VCaP (cell line): ENCODE measurements around the gene PLEKHG3.

ENCODE experiments used
- H3K27ac ChIP-seq: fragments of 450-650 bp; 2 replicates; pipeline ENCODE4 v1.5.1; 2017
- CTCF ChIP-seq: fragments of 450-650 bp; conservative IDR thresholded peaks from 2 replicates; pipeline ENCODE4 v1.5.1; 2017; ENCODE audit warnings: mild to moderate bottlenecking, moderate library complexity

Gene PLEKHG3

GRCh38 chr14:64752909-64753308 lies 48.7 kb downstream of the PLEKHG3 start:
- no peak for TF ChIP-seq CTCF

GRCh38 chr14:64753374-64753773 lies 49.1 kb downstream of the PLEKHG3 start:
- no peak overlapping the region for H3K27ac ChIP-seq
- TF ChIP-seq CTCF: no peak

More at GRCh38 chr14:64752909-64753308, 48.7 kb downstream of the PLEKHG3 start:
- no peak overlapping the region for H3K27ac ChIP-seq

- TF ChIP-seq CTCF: no peak
- no peak overlapping the region for H3K27ac ChIP-seq
Observed at GRCh38 chr14:64753999-64754398, 49.8 kb downstream of the PLEKHG3 start.

- no peak for TF ChIP-seq CTCF
Observed at GRCh38 chr14:64754685-64755084, 50.5 kb downstream of the PLEKHG3 start.

GRCh38 chr14:64755781-64756221 lies 51.6 kb downstream of the PLEKHG3 start:
- no peak overlapping the region for H3K27ac ChIP-seq
- TF ChIP-seq CTCF: no peak

More at GRCh38 chr14:64754685-64755084, 50.5 kb downstream of the PLEKHG3 start:
- no peak overlapping the region for H3K27ac ChIP-seq

- no peak for TF ChIP-seq CTCF
- H3K27ac ChIP-seq: no peak overlapping the region
Observed at GRCh38 chr14:64756712-64757111, 52.5 kb downstream of the PLEKHG3 start.

- no peak for TF ChIP-seq CTCF
Observed at GRCh38 chr14:64757601-64758000, 53.4 kb downstream of the PLEKHG3 start.

More at GRCh38 chr14:64757601-64758000, 53.4 kb downstream of the PLEKHG3 start:
- H3K27ac ChIP-seq: no peak overlapping the region
